Measurements from ENCODE around the gene NOPCHAP1.

The NOPCHAP1 gene

GRCh38 chr12:105025890-105026289 is 39.8 kb downstream of the NOPCHAP1 start:
- DNase-seq, result no peak

GRCh38 chr12:105026411-105026810 is 40.3 kb downstream of the NOPCHAP1 start:
- DNase-seq, result no peak

- DNase-seq, result no peak
Measured at GRCh38 chr12:105030820-105031807, 45.0 kb downstream of the NOPCHAP1 start.

- DNase-seq, result no peak
Measured at GRCh38 chr12:105032703-105033357, 46.7 kb downstream of the NOPCHAP1 start.

- DNase-seq, result no peak
Measured at GRCh38 chr12:105033851-105034250, 47.7 kb downstream of the NOPCHAP1 start.
